B cell (primary cell): ENCODE data around the gene TEC.

Experiments used
- CTCF ChIP-seq: fragments of 200-600 bp; IDR thresholded peaks from one replicate; pipeline ENCODE4 v1.8.0; 2022; ENCODE audit warnings: antibody characterized with exemption, mild to moderate bottlenecking
- EZH2 ChIP-seq: IDR thresholded peaks from 2 replicates; pipeline ENCODE4 v1.6.1; 2012; ENCODE audit warnings: borderline replicate concordance, low read depth, mild to moderate bottlenecking, moderate library complexity, low read length; ENCODE audit not compliant: insufficient read depth, poor library complexity, severe bottlenecking

- TF ChIP-seq CTCF (no peak), EZH2 (no peak)
These were observed 29.9 kb upstream of the TEC start for GRCh38 chr4:48299560-48299959.
